GM12874 (cell line): ENCODE results near the gene OR10A5.

Experiments used
- TF ChIP-seq, protein P1 (sequence below): IDR thresholded peaks from 2 replicates; pipeline ENCODE4 v1.5.1; 2011; ENCODE audit warnings: low read depth, mild to moderate bottlenecking, control low read depth, low read length, moderate library complexity; ENCODE audit not compliant: insufficient read depth

OR10A5 gene

DNA sequence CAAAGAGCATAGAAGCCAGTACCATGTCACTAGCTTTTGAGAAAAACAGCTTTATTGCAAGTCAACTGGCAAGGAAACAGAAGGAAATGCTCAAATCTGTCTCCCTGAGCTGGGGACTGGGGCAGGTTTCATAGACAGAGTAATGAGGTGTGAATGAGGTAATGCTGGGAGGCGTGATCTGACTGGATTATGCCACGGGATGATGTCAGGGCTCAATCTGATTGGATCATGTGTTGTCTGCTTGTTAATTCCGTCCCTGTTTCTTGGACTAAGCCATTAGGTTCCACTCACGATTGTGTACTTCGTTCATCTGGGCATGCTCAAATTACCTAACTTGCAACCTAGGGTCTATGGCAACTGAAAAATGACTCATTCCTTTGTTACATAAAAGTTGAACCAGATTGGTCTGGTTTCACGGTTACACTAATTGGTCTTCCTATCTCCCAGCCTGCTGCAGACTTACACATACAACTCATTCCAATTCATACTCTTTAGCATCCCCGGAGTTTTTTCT, 20.2 kb upstream of the OR10A5 start:
- TF ChIP-seq, protein P1, sequence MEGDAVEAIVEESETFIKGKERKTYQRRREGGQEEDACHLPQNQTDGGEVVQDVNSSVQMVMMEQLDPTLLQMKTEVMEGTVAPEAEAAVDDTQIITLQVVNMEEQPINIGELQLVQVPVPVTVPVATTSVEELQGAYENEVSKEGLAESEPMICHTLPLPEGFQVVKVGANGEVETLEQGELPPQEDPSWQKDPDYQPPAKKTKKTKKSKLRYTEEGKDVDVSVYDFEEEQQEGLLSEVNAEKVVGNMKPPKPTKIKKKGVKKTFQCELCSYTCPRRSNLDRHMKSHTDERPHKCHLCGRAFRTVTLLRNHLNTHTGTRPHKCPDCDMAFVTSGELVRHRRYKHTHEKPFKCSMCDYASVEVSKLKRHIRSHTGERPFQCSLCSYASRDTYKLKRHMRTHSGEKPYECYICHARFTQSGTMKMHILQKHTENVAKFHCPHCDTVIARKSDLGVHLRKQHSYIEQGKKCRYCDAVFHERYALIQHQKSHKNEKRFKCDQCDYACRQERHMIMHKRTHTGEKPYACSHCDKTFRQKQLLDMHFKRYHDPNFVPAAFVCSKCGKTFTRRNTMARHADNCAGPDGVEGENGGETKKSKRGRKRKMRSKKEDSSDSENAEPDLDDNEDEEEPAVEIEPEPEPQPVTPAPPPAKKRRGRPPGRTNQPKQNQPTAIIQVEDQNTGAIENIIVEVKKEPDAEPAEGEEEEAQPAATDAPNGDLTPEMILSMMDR: no peak

DNA sequence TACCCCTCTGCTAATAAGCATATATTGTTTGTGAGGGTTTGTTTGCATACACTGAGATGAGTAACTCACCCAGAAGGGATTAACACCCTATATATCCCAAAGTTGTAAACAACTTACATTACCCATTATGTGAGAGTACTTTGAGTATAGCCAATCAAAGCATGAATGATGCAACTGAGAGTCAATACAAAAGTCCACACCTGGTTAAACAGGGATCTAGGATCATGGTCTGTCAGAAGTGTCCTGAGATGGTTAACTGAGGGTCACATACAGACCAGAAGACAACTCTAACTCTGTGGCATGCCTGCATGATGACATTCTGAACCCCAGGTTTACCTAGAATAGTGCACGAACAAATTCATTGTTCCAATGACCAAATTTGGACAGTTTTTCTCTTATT, 17.4 kb upstream of the OR10A5 start:
- TF ChIP-seq, protein P1: no peak

DNA sequence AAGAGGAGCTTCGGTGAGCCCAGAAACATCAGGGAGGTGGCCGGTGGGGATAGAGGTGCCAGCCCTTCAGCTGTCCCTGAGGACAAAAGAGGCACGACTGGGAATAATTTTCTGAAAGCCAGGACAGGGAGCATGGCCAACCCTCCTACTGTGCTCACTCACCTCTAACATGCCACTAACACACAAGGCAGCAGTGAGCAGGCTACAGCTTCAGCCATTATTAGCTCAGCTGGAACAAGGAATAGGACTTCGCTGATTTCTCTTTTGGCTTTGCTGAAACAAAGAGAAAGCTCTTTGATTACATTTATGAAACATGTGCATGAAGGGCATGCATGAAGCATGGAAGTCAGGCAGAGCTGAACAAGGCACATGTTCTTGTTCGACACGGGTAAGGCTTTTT, 12.1 kb upstream of the OR10A5 start:
- TF ChIP-seq, protein P1: no peak

DNA sequence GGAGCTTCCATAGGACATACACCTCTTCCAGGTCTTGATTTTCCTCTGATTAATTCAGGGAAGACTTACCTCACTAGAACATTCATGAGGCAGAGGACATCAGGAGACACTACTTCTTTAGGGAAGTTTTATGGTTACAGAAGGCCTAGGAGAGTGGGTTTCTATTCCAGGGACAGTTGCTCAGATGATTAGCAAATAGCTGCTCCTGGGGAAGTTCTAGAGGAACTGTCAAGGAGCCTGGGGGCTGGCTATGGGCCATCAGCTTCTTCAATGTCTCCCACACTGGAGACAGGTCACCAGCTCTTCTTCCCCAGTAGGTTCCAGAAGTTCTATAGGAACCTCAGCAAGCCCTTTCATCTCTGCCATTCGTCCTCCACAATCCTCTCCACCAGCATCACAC, 11.5 kb upstream of the OR10A5 start:
- TF ChIP-seq, protein P1: no peak

DNA sequence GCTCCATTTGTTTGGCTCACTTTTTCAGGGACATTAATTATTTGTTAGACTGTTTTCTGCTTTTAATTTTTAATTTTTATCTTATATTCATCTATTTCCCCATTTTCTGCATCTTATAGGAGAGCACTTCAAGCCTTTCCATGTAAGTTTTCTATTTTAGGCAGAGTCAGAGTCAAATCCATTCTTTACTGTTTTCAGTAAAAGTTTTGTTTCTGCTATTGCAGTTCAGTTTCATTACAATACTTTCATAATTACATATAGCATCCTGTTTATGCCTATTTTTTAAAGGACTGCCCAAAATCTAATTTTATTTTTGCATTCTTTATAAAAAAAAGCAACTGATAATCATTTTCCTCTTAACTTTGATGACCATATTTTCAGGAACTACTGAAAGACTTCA, 3.8 kb upstream of the OR10A5 start:
- TF ChIP-seq, protein P1: no peak

DNA sequence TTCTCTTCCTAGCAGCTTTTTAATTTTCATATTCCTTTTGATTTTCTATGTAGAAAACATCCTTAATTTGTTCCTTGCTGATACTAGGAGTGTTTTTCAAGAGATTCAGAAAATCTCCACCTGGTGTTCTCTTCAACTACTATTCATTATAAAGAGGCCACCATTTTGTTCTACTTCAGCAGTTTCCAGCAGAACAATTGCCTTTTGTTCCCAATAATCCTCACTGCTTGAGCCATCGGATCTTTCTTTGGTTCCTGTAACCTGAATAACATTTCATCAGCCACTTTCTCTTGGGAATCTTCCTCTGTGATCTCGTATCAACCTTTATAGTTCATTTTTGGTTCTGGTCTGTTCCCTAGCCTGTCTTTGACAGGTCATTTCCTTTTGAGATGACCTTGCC, 1.8 kb upstream of the OR10A5 start:
- TF ChIP-seq, protein P1: no peak

DNA sequence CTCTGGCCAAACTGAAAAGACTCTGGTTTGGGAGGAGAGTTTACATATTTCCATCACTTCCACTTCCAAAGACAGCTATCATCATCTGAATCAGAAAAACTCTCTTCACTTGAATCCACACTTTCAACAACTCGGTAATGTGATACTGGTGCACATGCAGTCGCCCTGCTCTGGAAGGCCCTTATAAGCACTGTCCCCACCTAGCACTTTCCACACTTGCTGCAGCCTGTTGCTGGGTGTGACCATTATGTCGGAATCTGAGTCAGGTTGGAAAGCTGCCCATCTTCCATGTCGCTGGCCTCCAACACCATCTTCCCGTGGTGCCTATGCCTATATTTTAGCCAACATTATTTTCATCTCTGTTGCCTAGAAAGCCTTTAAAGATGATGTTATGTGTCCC, 1.1 kb upstream of the OR10A5 start:
- TF ChIP-seq, protein P1: no peak
